Adrenal gland (tissue), 5 donors: ENCODE results near the gene PDSS1.

ENCODE experiments used
- CTCF ChIP-seq, 6 experiments: fragments of 450-650 bp in 4 of 6; fragments of 200-600 bp in 2 of 6; sonication (generic) in 1 of 6; IDR thresholded peaks; 1 replicate in 5 of 6; 2 replicates in 1 of 6; pipeline versions ENCODE4 v1.5.1 to v1.8.0; 2016 to 2021; ENCODE audit warnings: antibody characterized with exemption in 6 of 6, mild to moderate bottlenecking in 2 of 6, moderate library complexity in 1 of 6
- POLR2A ChIP-seq, 2 donors: fragments of 450-650 bp; IDR thresholded peaks; one replicate each; pipeline ENCODE4 v1.6.1; 2017; ENCODE audit warnings: antibody characterized with exemption in 2 of 2, mild to moderate bottlenecking in 2 of 2, moderate library complexity in 1 of 2
- donor health status: DM: no; HTN: no; CAD: no.

GRCh38 chr10:26679588-26679987, 17.9 kb upstream of the PDSS1 start:
- TF ChIP-seq CTCF (IDR thresholded peaks at IDR 0.05) (no peak), POLR2A (IDR thresholded peaks at IDR 0.05) (no peak)
